Suprapubic skin (tissue), 4 donors: Measurements from ENCODE around the gene ELOF1. TPM values are rescaled to one million over a fixed set of nuclear protein-coding genes. Genes with fewer than 3 reads are reported as not detected.
"Not testable (repeated sequence)": the region's sequence is repeated elsewhere in the genome, so short reads cannot be mapped to it uniquely, and the experiment has no call there.

ENCODE experiments used
- DNase-seq, 2 donors: peaks; one replicate each; pipeline ENCODE4 v3.0.0-alpha.2; 2019; ENCODE audit warnings: low spot score in 2 of 2
- H3K27ac ChIP-seq: fragments of 200-600 bp; sonication (generic); one replicate; pipeline ENCODE4 v1.5.1; 2019
- H3K27me3 ChIP-seq: fragments of 200-600 bp; sonication (generic); one replicate; pipeline ENCODE4 v1.5.1; 2019
- H3K36me3 ChIP-seq: fragments of 200-600 bp; sonication (generic); one replicate; pipeline ENCODE4 v1.5.1; 2019
- H3K4me1 ChIP-seq: fragments of 200-600 bp; sonication (generic); one replicate; pipeline ENCODE4 v1.5.1; 2019
- H3K4me3 ChIP-seq: fragments of 200-600 bp; sonication (generic); one replicate; pipeline ENCODE4 v1.5.1; 2019; ENCODE audit warnings: mild to moderate bottlenecking
- H3K9me3 ChIP-seq: fragments of 200-600 bp; sonication (generic); one replicate; pipeline ENCODE4 v1.5.1; 2019
- EP300 ChIP-seq: sonication (generic); formaldehyde crosslinking; IDR thresholded peaks from one replicate; pipeline ENCODE4 v1.6.1; 2017; ENCODE audit warnings: antibody characterized with exemption
- POLR2A ChIP-seq, 2 donors: fragments of 450-650 bp; IDR thresholded peaks; one replicate each; pipeline ENCODE4 v1.6.1; 2017; ENCODE audit warnings: antibody characterized with exemption in 2 of 2, mild to moderate bottlenecking in 2 of 2, moderate library complexity in 2 of 2
- POLR2AphosphoS5 ChIP-seq, 3 donors: sonication (generic); formaldehyde crosslinking; IDR thresholded peaks; one replicate each; pipeline ENCODE4 v1.6.1; 2017; ENCODE audit warnings: antibody characterized with exemption in 3 of 3
- WGBS: methylation state at CpG from one replicate; pipeline ENCODE4 v1.1.5; 2018; 5-methylcytosine and 5-hydroxymethylcytosine counted together
- total RNA-seq, 4 donors: library from RNA; depleted of rRNA; stranded (reverse); fragments of >200 nt; gene quantifications; one replicate each; pipeline ENCODE4 v1.1.0, GENCODE V29; 2016
- TF ChIP-seq, protein P1 (sequence below), 2 donors: fragments of 200-600 bp in 1 of 2; fragments of 450-650 bp in 1 of 2; sonication (generic) in 1 of 2; IDR thresholded peaks; one replicate each; pipeline ENCODE4 v1.5.1; 2016 to 2019; ENCODE audit warnings: antibody characterized with exemption in 2 of 2, mild to moderate bottlenecking in 1 of 2, moderate library complexity in 1 of 2

The ELOF1 gene
- total RNA-seq, result 10 to 100 TPM; 30.6 to 55.3 (median 41.1) TPM

DNA sequence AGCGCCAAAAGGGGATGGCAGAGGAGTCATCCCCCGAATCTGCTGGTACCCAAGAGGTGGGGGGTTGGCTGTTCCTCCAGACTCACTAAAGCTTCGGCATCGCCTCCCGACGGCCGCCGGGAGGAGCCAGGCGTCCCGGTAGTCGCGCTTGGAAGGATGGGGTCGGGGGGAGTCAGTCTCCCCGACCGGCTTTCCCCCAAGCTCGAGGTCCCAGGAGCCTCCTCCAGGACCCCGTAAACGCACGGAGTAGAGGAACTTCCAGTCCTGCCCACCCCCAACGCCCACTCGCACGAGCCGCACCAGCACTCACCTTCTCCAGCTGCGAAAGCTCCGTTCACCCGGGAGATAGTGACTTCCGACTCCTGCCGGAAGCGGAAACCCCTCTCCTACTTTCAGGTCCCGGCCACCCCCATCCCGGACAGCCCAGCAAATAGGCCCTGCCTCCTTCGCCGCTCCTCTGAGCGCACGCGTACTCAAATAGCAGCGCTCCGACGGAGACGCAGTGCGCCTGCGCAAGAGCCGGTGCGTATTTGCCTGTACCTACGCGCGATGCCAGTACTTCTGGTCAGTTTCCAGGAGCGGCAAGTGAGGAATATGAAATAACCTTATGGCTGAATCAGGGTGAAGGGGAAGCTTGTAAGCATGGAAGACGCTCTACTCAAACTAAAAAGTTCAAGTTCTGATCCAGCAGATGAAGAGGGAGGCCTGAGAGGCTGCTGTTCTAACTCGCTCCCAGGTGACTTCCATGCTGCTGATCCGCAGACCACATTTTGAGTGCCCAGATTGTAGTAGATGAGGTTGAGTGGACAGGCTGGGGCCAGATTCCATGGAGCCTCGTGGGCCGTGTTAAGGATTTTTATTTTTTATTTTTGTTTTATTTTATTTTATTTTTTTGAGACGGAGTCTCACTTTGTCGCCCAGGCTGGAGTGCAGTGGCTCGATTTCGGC, at the start of gene ELOF1:
ELOF1 (minus strand) TSS at position 350 of the 948 bp plus-strand sequence. CDS start 4,883 bp downstream, outside the sequence.
- Histone ChIP-seq H3K36me3 (peaks cover 14% of the 10 kb centered on the region), H3K27me3 (no peaks in the 10 kb centered on the region), H3K27ac (peak within 1 kb of the TSS; percentile 55), H3K9me3 (no peaks in the 10 kb centered on the region), H3K4me1 (peaks cover 28% of the 10 kb centered on the region), H3K4me3 (peak within 1 kb of the TSS; percentile 83)
- DNase-seq, result peak; percentile 98
- WGBS, result 3% methylated on average over 40 of the region's 57 CpGs
- TF ChIP-seq, protein P1, sequence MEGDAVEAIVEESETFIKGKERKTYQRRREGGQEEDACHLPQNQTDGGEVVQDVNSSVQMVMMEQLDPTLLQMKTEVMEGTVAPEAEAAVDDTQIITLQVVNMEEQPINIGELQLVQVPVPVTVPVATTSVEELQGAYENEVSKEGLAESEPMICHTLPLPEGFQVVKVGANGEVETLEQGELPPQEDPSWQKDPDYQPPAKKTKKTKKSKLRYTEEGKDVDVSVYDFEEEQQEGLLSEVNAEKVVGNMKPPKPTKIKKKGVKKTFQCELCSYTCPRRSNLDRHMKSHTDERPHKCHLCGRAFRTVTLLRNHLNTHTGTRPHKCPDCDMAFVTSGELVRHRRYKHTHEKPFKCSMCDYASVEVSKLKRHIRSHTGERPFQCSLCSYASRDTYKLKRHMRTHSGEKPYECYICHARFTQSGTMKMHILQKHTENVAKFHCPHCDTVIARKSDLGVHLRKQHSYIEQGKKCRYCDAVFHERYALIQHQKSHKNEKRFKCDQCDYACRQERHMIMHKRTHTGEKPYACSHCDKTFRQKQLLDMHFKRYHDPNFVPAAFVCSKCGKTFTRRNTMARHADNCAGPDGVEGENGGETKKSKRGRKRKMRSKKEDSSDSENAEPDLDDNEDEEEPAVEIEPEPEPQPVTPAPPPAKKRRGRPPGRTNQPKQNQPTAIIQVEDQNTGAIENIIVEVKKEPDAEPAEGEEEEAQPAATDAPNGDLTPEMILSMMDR (IDR thresholded peaks at IDR 0.05), result peak in 1 of 2 donors; percentile 15
- TF ChIP-seq POLR2AphosphoS5 (IDR thresholded peaks at IDR 0.05) (peak in 1 of 3 donors; percentile 61), EP300 (no peak), POLR2A (IDR thresholded peaks at IDR 0.05) (peak in 1 of 2 donors; percentile 28)

DNA sequence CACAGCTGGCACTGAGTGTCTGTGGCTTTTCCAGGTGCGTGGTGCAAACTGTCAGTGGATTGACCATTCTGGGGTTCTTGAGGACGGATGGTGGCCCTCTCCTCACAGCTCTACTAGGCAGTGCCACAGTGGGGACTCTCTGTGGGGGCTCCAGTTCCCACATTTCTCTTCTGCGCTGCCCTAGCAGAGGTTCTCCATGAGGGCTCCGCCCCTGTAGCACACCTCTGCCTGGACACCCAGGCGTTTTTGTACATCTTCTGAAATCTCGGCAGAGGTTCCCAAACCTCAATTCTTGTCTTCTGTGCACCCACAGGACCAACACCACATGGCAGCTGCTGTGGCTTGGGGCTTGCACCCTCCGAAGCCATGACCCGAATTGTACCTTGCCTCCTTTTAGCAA, 47.5 kb upstream of the ELOF1 start:
- H3K4me3 ChIP-seq, result no peak overlapping the region
- 94% methylated on average over 8 of the region's 8 CpGs for WGBS
- H3K27ac ChIP-seq, result no peak overlapping the region
- H3K27me3 ChIP-seq, result no peaks in the 10 kb centered on the region
- no peaks in the 10 kb centered on the region for H3K9me3 ChIP-seq
- TF ChIP-seq, protein P1 (IDR thresholded peaks at IDR 0.05), result no peak
- TF ChIP-seq POLR2AphosphoS5 (IDR thresholded peaks at IDR 0.05) (no peak), POLR2A (IDR thresholded peaks at IDR 0.05) (no peak), EP300 (no peak)
- DNase-seq, result no peak
- no peaks in the 10 kb centered on the region for H3K4me1 ChIP-seq
- H3K36me3 ChIP-seq, result peaks cover 3% of the 10 kb centered on the region

DNA sequence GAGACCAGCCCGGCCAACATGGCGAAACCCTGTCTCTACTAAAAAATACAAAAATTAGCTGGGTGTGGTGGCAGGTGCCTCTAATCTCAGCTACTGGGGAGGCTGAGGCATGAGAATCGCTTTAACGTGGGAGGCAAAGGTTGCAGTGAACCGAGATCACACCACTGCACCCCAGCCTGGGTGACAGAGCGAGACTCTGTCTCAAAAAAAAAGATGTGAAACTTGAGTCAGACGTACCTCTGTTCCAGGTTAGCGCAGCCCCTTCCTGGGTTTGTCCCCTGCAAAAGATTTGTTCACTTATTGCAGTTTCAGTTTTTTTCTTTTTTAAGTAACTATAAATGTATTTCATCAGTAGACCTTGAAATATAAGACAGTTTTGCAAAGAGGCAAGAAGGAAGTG, 40.7 kb upstream of the ELOF1 start:
- not testable (repeated sequence) for H3K9me3 ChIP-seq, H3K27ac ChIP-seq, H3K27me3 ChIP-seq, H3K4me3 ChIP-seq, H3K36me3 ChIP-seq, DNase-seq
- peaks cover 11% of the 10 kb centered on the region for H3K4me1 ChIP-seq
- 91% methylated on average over 8 of the region's 8 CpGs for WGBS

DNA sequence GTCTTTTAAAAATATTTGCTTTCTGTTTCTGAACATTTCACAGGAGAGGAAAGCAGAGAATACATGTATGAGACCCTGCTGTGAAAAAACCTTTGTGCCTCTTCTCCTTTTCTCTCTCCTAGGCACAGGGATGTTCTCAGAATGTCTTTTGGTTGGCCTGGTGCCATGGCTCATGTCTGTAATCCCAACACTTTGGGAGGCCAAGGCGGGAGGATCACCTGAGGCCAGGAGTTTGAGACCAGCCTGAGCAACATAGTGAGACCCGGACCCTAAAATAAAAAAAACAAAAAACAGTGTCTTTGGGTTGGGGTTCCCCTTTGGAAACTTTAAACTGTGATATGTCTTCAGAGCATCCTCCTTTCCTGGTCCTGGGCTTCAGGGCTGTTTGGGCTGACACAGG, 39.7 kb upstream of the ELOF1 start:
- H3K27me3 ChIP-seq, result no peaks in the 10 kb centered on the region
- H3K27ac ChIP-seq, result no peak overlapping the region
- peaks cover 11% of the 10 kb centered on the region for H3K4me1 ChIP-seq
- DNase-seq, result no peak
- no peaks in the 10 kb centered on the region for H3K36me3 ChIP-seq
- H3K9me3 ChIP-seq, result no peaks in the 10 kb centered on the region
- 85% methylated on average over 2 of the region's 2 CpGs for WGBS
- TF ChIP-seq EP300 (no peak), POLR2AphosphoS5 (IDR thresholded peaks at IDR 0.05) (no peak), POLR2A (IDR thresholded peaks at IDR 0.05) (no peak)
- TF ChIP-seq, protein P1 (IDR thresholded peaks at IDR 0.05), result no peak
- H3K4me3 ChIP-seq, result no peak overlapping the region

DNA sequence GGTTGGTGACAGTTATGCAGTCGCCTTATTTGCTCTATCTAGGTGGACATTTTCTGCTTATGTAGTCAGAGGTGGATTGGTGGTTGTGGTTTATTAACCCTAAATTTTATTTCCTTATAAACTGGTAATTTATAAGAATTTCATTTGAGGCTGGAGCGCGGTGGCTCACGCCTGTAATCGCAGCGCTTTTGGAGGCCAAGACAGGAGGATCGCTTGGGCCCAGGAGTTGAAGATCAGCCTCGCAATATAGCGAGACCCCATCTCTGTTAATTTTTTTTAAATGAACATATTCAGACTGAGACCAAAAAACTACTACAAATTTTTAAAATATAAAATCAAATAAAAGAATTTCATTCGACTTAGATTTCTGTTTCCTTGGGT, 39.1 kb upstream of the ELOF1 start:
- H3K27ac ChIP-seq, result no peak overlapping the region
- peak overlapping the region; percentile 97 for H3K4me3 ChIP-seq
- no peak for DNase-seq
- H3K9me3 ChIP-seq, result no peaks in the 10 kb centered on the region
- H3K4me1 ChIP-seq, result peaks cover 11% of the 10 kb centered on the region
- no peaks in the 10 kb centered on the region for H3K36me3 ChIP-seq
- TF ChIP-seq POLR2AphosphoS5 (IDR thresholded peaks at IDR 0.05) (no peak), POLR2A (IDR thresholded peaks at IDR 0.05) (no peak), EP300 (no peak)
- TF ChIP-seq, protein P1 (IDR thresholded peaks at IDR 0.05), result no peak
- WGBS, result 68% methylated on average over 10 of the region's 10 CpGs
- H3K27me3 ChIP-seq, result no peaks in the 10 kb centered on the region
